Measurements from ENCODE around the gene PDE6C.

Gene PDE6C

GRCh38 chr10:93612311-93612710, at the start of gene PDE6C:
TSS of gene PDE6C (plus strand) at chr10:93612537. CDS start at chr10:93612726, 189 bp downstream.
- DNase-seq: no peak

- DNase-seq: no peak
Measured at GRCh38 chr10:93565446-93565845, 46.9 kb upstream of the PDE6C start.

- DNase-seq: no peak
Measured at GRCh38 chr10:93566435-93567276, 45.7 kb upstream of the PDE6C start, which contains the start of gene FFAR4. TSS of gene FFAR4 (plus strand) at chr10:93566665. CDS start at chr10:93566721, 56 bp downstream.

GRCh38 chr10:93567277-93568104, 44.8 kb upstream of the PDE6C start:
- DNase-seq: no peak

GRCh38 chr10:93568105-93568390, 44.3 kb upstream of the PDE6C start:
- no peak for DNase-seq

- no peak for DNase-seq
Measured at GRCh38 chr10:93570383-93570782, 42.0 kb upstream of the PDE6C start.

- no peak for DNase-seq
Measured at GRCh38 chr10:93572606-93573005, 39.7 kb upstream of the PDE6C start.

GRCh38 chr10:93573051-93573909, 39.1 kb upstream of the PDE6C start:
- DNase-seq: no peak

- DNase-seq: no peak
Measured at GRCh38 chr10:93573924-93574323, 38.4 kb upstream of the PDE6C start.

GRCh38 chr10:93576888-93577287, 35.4 kb upstream of the PDE6C start:
- DNase-seq: no peak

- DNase-seq: no peak
Measured at GRCh38 chr10:93577565-93577964, 34.8 kb upstream of the PDE6C start.

- no peak for DNase-seq
Measured at GRCh38 chr10:93579089-93579488, 33.2 kb upstream of the PDE6C start.

GRCh38 chr10:93579985-93580711, 32.2 kb upstream of the PDE6C start:
- no peak for DNase-seq

- no peak for DNase-seq
Measured at GRCh38 chr10:93580828-93581227, 31.5 kb upstream of the PDE6C start.

GRCh38 chr10:93584445-93584844, 27.9 kb upstream of the PDE6C start:
- no peak for DNase-seq

- DNase-seq: no peak
Measured at GRCh38 chr10:93589648-93590562, 22.4 kb upstream of the PDE6C start.

GRCh38 chr10:93590638-93591037, 21.7 kb upstream of the PDE6C start:
- no peak for DNase-seq

GRCh38 chr10:93591065-93591808, 21.1 kb upstream of the PDE6C start:
- no peak for DNase-seq

- DNase-seq: no peak
Measured at GRCh38 chr10:93593254-93593653, 19.1 kb upstream of the PDE6C start.

GRCh38 chr10:93593749-93594148, 18.6 kb upstream of the PDE6C start:
- no peak for DNase-seq

- no peak for DNase-seq
Measured at GRCh38 chr10:93594518-93594917, 17.8 kb upstream of the PDE6C start.
